ENCODE data around the gene AUH.

DNA sequence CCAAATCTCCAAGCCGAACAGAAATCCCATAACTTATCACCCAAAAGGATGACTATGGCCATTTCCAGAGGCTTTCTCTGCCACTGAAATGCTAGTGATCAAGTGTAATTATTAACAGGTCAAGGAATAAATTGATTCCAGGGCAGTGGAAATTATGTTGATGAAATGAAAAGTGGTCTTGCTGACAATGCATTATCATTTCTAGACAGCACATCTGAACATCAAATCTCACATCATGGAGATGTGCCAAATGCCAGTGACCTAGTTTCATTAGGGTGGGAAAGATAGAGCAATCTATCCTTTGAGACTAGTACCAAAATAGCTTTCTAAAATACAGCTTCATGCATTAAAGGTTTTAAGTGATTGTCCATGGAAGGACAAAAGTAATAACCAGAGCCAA is 86.1 kb downstream of the AUH start:
- TF ChIP-seq, protein P1, sequence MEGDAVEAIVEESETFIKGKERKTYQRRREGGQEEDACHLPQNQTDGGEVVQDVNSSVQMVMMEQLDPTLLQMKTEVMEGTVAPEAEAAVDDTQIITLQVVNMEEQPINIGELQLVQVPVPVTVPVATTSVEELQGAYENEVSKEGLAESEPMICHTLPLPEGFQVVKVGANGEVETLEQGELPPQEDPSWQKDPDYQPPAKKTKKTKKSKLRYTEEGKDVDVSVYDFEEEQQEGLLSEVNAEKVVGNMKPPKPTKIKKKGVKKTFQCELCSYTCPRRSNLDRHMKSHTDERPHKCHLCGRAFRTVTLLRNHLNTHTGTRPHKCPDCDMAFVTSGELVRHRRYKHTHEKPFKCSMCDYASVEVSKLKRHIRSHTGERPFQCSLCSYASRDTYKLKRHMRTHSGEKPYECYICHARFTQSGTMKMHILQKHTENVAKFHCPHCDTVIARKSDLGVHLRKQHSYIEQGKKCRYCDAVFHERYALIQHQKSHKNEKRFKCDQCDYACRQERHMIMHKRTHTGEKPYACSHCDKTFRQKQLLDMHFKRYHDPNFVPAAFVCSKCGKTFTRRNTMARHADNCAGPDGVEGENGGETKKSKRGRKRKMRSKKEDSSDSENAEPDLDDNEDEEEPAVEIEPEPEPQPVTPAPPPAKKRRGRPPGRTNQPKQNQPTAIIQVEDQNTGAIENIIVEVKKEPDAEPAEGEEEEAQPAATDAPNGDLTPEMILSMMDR (IDR thresholded peaks at IDR 0.05 in 4 of 5, conservative IDR thresholded peaks at IDR 0.05 in 1 of 5) = no peak
- no peak for TF ChIP-seq POLR2A (IDR thresholded peaks at IDR 0.05)
